ENCODE results near the gene ZFP62.
"Not testable (repeated sequence)": the region's sequence is repeated elsewhere in the genome, so short reads cannot be mapped to it uniquely, and the experiment has no call there.

The ZFP62 gene

DNA sequence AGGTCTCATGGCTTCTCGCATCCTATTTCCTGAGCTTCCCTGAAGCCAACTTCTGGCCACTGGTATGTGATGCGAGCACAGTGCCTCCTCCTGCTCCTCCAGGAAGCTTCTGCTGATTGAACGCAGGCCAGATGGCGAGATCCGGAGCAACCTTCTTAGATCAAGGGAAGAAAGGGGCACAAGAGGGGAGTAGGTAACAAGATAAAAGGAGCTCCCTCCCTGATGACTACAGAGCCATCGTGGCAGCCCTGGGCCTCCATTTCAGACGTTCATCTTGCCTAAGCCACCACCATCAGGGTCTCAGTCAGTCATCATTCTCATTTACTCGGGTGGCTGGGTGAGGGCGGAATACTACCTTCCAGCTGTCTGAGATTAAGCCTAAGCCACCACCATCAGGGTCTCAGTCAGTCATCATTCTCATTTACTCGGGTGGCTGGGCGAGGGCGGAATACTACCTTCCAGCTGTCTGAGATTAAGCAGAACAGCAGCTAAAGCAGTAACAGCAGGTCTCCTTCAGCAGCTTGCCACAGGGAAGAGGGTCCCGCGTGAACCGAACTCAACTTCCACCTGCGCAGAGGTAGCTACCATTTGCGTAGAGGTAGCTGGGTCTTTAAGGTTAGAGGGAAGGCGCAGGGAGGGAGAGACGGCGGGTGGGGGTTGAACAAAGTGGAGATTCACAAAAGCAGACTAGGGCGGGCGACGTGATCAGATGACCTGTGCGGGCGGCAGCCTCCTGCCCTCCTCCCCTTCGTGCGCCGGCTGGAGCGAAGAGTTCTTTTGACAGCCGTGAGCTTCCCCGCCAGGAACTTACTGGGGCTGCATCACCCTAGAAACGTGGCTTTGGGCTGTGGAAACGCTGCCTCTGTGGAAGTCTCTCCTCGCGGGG, 30.6 kb downstream of the ZFP62 start:
- DNase-seq (ENCODE audit: low read depth), result peak; percentile 52

- no peak for DNase-seq (ENCODE audit: low read depth)
These were observed 31.4 kb downstream of the ZFP62 start for GRCh38 chr5:180829726-180830125.

DNA sequence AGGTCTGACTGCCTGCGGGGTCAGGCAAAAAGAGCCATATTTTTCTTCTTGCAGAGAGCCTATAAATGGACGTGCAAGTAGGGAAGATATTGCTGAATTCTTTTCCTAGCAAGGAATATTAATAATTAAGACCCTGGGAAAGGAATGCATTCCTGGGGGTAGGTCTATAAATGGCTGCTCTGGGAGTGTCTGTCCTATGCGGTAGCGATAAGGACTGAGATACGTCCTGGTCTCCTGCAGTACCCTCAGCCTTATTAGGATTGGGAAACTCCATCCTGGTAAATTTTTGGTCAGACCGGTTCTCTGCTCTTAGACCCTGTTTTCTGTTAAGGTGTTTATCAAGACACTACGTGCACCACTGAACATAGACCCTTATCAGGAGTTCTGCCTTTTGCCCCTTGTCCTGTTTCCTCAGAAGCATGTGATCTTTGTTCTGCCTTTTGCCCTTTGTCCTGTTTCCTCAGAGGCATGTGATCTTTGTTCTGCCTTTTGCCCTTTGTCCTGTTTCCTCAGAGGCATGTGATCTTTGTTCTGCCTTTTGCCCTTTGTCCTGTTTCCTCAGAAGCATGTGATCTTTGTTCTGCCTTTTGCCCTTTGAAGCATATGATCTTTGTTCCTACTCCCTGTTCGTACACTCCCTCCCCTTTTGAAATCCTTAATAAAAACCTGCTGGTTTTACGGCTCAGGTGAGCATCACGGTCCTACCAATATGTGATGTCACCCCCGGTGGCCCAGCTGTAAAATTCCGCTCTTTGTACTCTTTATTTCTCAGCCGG, 32.1 kb downstream of the ZFP62 start:
- not testable (repeated sequence) for DNase-seq (ENCODE audit: low read depth)

DNA sequence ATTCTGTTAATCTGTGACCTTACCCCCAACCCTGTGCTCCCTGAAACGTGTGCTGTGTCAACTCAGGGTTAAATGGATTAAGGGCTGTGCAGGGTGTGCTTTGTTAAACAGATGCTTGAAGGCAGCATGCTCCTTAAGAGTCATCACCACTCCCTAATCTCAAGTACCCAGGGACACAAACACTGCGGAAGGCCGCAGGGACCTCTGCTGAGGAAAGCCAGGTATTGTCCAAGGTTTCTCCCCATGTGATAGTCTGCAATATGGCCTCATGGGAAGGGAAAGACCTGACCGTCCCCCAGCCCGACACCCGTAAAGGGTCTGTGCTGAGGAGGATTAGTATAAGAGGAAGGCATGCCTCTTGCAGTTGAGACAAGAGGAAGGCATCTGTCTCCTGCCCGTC, 33.7 kb downstream of the ZFP62 start:
- not testable (repeated sequence) for DNase-seq (ENCODE audit: low read depth)

DNA sequence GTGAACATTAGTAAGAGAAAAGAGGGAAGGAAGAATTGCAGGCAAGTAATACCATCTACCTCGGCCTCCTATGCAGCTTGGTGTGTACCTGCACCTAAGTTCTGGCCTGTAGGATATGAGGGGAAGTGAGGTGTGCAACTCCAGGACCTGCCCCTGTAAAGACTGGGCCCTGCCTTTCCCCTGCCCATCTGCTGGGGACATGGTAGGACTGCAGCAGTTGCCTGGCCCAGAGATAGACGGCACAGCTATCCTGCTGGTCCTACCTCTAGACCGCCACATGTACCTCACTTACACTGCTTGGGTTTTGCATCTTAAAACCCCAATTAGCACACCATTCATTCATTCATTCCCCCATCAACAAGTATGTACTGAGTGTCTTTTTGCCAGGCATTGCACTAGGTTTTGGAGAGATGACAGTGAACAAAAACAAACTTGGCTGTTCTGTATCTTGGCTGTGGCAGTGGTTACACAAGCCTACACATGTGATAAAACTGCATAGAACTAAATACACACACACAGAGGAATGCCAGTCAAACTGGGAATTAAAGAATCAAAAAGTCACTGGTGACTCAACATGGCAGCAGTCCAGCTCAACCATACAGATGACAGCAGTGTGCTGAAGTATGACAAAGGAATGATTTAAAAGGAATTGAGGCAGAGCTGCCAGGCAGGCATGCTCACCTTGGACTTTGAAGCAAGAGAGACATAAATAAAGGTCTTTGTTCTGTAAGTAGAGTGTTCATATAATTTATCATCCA, 35.1 kb downstream of the ZFP62 start:
- no peak for DNase-seq (ENCODE audit: low read depth)

GRCh38 chr5:180824630-180825476, 36.2 kb downstream of the ZFP62 start:
- no peak for DNase-seq (ENCODE audit: low read depth)

DNA sequence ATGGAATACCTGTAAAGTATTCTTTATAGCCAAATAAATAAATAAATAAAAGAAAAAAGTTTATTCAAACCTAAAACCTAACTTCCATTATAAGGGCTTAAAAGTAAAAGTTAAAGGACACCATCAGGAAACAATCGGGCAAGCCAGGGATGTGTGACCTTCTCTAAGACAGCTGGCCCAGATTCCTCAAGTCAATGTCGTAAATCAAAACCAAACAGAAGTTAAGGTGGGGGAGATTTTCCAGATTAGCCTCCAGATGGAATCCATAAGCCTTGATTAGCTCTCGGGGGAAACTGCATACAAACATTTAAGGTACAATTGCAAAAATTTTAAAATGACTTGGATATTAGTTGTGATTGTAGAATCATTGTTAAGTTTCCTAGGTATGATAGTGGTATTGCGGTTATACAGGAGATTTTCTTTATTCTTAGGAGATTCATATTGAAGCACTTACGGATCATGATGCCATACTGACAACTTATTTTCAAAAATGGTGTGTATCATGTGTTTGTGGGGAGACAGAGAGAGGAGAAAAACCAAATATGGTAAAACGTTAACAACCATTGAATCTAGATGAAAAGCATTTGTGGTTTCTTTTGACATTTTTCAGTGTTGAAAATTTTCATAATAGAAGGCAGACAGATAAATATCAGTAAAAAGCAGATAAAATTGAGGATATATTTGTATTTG, 37.0 kb downstream of the ZFP62 start:
- no peak for DNase-seq (ENCODE audit: low read depth)

GRCh38 chr5:180823346-180823745, 37.7 kb downstream of the ZFP62 start:
- no peak for DNase-seq (ENCODE audit: low read depth)

DNA sequence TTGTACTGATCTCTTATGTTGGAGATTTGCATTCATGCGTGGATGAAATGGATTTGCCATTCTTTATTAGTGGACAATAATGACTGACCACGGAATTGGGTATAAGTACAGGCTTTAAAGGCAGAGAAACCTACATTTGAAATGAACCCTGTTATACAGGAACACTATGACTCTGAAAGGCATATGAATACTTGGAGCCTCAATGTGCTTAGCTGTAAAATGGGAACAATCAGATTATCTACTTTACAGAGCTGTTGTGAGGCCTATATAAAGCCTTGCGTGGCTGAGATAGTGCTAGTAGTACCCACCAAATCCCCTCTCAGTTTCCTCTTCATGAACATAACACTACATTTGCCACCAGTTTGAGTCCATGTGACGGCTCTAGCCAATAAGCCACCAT, 39.5 kb downstream of the ZFP62 start:
- no peak for DNase-seq (ENCODE audit: low read depth)

- DNase-seq (ENCODE audit: low read depth), result no peak
These were observed 40.2 kb downstream of the ZFP62 start for GRCh38 chr5:180820788-180821321.

GRCh38 chr5:180818677-180819341, 42.3 kb downstream of the ZFP62 start:
- no peak for DNase-seq (ENCODE audit: low read depth)

- DNase-seq (ENCODE audit: low read depth), result no peak
These were observed 43.0 kb downstream of the ZFP62 start for GRCh38 chr5:180817893-180818674.

DNA sequence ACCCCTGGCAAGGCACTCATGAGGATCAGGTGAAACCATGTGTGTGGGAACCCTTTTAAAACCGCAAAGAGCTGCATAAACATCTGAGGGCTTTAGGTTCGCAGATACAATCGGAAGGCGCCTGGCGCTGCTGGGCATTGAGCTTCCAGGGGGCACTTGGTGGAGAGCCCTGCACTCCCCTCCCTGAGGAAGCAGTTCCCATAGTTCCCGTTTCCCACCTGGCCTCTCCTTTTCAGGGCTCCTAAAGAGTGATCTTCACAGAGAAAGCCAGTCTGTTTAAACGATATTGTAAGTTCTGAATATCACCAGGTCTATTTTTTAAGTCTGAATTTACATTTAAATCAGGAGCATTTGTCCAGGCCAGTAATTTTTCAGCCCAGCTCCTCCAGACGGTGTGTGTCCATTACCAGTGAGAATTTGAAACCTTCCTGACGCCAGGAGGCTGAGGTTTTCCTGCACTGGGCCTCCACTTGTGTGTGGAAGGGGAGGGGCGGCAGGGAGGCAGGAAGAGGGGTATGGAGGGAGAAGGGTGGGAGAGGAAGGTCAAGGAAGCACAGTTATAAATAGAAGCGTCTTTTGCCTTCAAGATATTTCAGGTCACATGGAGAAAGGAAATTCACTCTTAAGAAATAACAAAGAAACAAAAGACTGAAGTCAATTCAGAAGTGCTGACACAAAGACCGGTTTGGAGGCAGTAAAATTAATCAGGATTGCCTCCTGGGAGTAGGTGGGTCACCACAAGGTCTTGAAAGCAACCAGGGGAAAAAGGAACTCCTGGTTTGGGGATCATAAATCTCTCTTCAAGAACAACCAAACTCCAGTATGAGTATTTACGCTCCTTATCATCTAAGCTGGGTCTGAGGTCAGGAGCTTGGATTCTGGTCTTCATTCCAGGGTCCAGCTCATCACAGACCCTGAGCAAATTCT, 44.2 kb downstream of the ZFP62 start:
- DNase-seq (ENCODE audit: low read depth), result no peak

DNA sequence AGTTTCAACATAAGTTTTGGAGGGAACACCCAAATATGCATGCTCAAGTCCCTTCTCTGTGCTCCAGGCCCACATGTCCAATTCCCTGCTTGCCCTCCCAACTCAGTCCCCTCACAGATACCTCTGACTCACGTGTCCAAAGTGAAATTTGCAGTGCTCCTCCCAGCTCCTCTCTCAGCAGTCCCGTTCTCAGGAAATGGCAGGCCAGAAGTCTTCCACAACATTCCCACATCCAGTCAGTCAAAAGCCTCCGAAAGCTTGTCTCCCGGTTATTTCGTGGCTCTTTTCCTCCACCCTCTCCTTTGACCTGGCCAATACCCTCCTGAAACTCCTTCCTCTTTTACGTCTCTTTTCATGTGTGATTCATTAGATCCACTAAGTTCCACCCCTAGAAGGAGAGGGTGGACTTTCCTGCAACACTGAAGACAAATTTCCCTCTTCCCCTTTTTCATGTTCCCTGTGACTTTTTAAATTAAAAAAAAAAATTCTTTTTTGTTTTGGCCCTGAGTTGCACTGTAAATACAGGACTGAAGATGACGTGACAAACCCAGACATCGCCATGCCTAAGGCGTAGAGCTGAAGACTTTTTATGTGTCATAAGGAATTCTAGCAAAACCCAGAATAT, 45.7 kb downstream of the ZFP62 start:
- no peak for DNase-seq (ENCODE audit: low read depth)

DNA sequence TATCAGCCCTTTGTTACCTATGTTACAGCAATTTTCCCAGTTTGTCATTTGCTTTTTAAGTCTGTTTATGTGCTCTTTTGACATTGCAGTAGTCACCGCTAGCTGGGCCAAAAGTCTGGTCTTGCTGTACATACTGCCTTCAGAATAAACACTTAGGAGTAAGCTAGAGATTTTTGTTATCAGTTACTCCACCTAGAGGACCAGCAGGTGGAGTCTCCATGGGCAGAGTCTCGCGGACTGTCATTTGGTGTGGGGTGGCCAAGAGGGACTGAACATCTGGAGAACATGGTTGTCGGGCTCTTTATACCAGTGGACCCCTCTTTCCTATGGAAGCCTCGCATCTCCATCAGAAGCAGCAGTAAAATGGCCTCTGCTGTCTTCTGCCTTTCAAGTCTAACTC, 47.7 kb downstream of the ZFP62 start:
- DNase-seq (ENCODE audit: low read depth), result no peak

- DNase-seq (ENCODE audit: low read depth), result no peak
These were observed 49.4 kb downstream of the ZFP62 start for GRCh38 chr5:180811623-180812124.

- DNase-seq (ENCODE audit: low read depth), result no peak
These were observed 50.0 kb downstream of the ZFP62 start for GRCh38 chr5:180810959-180811622.

Data from activated gamma-delta T cell treated with anti-CD3 and anti-CD28 coated beads, Interleukin-2, amount 50 U/mL, for 16 hours (primary cell).